HG03378 (cell line): ENCODE data around the gene ATXN2.
"Not testable (repeated sequence)": the region's sequence is repeated elsewhere in the genome, so short reads cannot be mapped to it uniquely, and the experiment has no call there.

Experiments
- ATAC-seq: cut with Tn5 transposase; IDR thresholded peaks from one replicate; pipeline ENCODE4 v1.9.1; 2021; ENCODE audit warnings: mild to moderate bottlenecking, moderate library complexity; ENCODE audit not compliant: unreplicated experiment

The ATXN2 gene

DNA sequence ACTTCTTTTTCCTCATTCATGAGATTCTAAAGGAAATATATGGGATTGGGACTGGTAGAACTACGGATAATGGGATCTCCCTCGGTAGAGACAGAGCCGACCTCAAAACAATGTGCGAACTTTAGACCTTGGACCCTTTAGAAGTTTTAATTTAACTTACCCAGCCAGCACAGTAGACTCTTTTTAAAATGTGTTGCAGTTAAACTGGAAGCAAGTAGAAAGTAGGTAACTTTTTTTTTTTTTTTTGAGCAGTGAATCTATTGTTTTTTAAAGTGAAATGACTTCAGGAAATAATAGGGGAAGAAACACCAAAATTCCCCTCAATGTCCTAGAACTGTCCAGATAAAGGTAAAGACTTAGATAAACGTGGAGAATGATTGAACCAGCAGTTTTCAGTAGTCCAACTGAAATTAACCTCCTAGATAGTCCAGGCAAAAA, 1.1 kb upstream of the ATXN2 start:
- ATAC-seq = no peak

DNA sequence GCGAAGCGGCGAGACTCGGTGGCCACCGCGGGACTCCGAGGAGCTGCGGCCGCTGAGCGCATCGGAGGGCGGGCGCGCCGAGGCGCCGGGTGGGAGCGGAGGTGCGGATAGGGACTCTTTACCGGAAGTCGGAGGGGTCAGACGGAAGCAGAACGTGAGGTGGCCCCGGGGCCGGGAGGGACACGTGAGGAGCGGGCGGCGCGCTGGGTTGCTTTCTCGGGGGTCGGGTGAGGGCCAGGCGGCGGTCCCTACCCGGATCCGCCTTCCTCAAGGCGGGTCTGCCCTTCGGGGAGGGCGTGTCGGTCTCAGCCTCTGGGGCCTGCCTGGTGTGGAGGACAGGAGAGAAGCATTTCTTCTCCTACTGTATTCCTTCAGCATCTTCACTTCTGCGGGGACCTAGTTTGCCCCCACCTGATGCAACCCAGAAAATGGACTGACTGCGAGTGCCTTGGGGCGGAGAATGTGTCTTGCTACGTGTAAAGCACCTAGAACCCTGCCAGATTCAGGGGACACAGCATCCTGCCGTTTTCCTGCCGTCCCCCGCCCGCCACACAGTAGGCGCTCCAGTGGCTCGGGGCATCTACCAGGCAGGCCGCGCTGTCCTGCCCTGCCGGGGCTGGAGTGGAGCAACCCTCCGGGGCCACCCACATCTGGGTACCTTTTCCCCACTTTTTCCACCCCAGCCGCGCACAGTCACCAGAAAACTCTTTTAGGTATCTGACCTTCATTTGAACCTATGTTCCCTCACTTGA, 514 bp upstream of the ATXN2 start:
- peak; percentile 52 for ATAC-seq

GRCh38 chr12:111597831-111598636, 1.1 kb downstream of the ATXN2 start:
- no peak for ATAC-seq

- no peak for ATAC-seq
These were observed 1.9 kb downstream of the ATXN2 start for GRCh38 chr12:111596985-111597830.

- not testable (repeated sequence) for ATAC-seq
These were observed 3.7 kb downstream of the ATXN2 start for GRCh38 chr12:111595341-111595835.

- ATAC-seq = not testable (repeated sequence)
These were observed 7.6 kb downstream of the ATXN2 start for GRCh38 chr12:111591399-111592010.

GRCh38 chr12:111590552-111590951, 8.6 kb downstream of the ATXN2 start:
- no peak for ATAC-seq

DNA sequence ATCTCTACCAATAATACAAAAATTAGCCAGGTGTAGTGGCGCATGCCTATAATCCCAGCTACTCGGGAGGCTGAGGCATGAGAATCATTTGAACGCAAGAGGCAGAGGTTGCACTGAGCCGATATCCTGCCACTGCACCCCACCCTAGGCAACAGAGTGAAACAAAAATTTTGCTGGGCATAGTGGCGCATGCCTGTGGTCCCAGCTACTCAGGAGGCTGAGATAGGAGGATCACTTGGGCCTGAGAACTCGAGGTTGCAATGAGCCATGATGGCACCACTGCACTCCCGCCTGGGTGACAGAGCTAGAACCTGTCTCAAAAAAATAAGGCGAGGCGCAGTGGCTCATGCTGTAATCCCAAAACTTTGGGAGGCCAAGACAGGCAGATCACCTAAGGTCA, 9.5 kb downstream of the ATXN2 start:
- ATAC-seq = no peak

DNA sequence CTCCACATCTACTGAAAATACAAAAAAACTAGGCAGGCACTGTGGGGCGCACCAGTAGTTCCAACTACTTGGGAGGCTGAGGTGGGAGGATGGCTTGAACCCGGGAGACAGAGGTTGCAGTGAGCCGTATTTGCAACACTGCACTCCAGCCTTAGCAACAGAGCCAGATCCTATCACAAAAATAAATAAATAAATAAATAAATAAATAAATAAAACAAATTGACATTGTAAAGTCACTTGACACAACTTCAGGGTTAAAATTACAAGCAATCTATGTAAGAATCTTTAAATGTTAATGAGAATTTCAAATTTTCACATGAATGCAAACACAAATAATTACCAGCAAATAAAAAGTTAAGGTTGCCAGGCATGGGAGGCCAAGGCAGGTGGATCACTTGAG, 11.1 kb downstream of the ATXN2 start:
- no peak for ATAC-seq

DNA sequence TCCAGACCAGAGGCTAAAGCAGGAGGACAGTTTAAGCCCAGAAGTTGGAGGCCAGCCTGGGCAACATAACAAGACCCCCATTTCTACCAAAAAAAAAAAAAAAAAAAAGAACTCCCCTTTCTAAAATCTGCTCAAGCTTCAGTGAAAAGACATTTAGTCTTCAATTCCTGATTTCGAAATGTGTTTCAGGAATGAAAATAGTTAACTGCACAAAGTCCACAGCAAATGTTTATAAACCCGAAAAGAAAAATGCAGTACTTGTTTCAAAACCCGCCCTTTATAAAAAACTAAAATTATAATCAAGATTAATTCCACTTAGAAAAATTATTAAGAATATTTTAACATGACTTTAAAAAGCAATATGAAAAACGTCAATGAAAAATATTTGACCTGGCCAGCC, 12.1 kb downstream of the ATXN2 start:
- no peak for ATAC-seq

GRCh38 chr12:111585690-111586089, 13.4 kb downstream of the ATXN2 start:
- ATAC-seq = no peak

DNA sequence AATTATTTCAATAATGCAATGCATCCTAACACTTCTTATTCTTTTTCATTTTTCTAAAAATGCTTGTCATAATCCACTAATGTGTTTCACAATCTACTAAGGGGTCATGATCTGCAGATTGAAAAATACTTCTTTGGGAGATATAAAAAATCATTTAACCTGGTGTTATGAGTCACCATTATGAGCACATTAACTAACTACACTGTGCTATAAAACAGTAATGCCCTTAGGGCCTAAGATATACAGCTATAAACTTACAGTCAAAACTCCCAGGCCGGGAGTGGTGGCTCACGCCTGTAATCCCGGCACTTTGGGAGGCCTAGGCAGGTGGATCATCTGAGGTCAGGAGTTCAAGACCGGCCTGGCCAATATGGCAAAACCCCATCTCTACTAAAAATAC, 14.2 kb downstream of the ATXN2 start:
- no peak for ATAC-seq

- ATAC-seq = not testable (repeated sequence)
These were observed 15.6 kb downstream of the ATXN2 start for GRCh38 chr12:111583506-111583905.

DNA sequence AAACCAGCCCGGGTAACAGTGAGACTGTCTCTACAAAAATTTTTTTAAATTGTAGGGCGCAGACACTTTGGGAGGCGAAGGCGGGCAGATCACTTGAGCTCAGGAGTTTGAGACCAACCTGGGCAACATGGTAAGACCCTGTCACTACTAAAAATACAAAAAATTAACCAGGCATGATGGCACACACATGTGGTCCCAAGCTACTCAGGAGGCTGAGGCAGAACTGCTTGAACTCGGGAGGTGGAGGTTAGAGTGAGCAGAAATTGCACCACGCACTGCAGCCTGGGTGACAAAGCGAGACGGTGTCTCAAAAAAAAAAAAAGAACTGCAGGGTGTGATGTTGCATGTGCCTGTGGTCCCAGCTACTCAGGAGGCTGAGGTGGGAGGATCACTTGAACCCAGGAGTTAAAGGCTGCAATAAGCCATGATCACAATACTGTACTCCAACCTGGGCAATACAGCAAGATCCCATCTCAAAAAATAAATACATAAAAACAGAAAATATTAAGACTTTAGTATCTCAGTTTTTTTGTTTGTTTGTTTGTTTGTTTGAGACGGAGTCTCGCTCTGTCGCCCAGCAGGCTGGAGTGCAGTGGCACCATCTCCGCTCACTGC, 16.9 kb downstream of the ATXN2 start:
- ATAC-seq = no peak

GRCh38 chr12:111581434-111582132, 17.5 kb downstream of the ATXN2 start:
- ATAC-seq = no peak

DNA sequence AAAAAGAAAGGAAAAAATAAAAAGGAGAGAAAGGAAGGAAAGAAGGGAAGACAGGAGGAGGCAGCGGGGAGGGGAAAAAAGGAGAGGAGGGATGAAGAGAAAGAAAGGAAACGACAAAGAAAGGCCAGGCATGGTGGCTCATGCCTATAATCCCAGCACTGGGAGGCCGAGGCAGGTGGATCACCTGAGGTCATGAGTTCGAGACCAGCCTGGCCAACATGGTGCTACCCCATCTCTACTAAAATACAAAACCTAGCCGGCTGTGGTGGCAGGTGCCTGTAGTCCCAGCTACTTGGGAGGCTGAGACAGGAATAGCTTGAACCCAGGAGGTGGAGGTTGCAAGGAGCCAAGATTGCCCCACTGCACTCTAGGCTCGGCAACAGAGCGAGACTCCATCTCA, 18.4 kb downstream of the ATXN2 start:
- no peak for ATAC-seq

DNA sequence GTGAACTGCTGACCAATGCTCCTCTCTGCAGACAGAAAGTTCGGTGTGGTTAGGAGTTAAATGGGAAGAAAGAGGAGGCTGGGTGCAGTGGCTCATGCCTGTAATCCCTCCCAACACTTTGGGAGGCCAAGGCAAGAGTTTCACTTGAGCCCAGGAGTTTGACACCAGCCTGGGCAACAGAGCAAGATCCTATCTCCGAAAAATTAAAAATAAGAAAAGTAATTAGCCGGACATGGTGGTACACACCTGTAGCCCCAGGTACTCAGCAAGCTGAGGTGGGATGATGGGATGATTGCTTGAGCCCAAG, 19.0 kb downstream of the ATXN2 start:
- ATAC-seq = no peak

GRCh38 chr12:111578971-111579340, 20.2 kb downstream of the ATXN2 start:
- ATAC-seq = no peak

DNA sequence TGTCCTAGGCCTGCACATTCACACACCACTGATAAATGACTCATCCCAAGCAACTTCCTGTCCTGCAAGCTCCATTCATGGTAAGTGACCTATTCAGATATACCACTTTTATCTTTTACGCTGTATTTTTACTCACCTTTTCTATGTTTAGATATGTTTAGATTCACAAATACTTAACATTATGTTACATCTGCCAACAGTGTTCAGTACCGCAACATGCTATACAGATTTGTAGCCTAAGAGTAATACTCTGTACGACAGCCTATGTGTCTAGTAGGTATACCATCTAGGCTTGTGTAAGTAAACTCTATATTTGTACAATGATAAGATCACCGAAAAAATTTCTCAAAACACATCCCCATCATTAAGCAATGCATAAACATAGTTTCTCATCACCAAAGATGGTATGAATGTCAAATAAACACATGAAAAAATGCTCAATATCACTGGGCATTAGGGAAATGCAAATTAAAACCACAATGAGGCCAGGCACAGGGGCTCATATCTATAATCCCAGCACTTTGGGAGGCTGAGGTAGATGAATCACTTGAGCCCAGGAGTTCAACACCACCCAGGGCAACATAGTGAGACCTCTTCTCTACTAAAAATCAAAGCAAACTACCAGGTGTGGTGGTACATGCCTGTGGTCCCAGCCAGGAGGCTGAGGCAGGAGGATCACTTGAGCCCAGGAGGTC, 20.7 kb downstream of the ATXN2 start:
- ATAC-seq = peak; percentile 65
